HEK293 (cell line): ENCODE results near the gene SEMA4C.

Source experiments
- CTCF ChIA-PET: fragments of 350-600 bp; formaldehyde crosslinking; extraction: SDS; loops from one replicate; lab custom pipeline; 2021; ENCODE audit warnings: antibody characterized with exemption; lab: Yijun Ruan, JAX
- POLR2A ChIA-PET: fragments of 300-600 bp; formaldehyde crosslinking; extraction: SDS; loops from one replicate; lab custom pipeline; 2020; ENCODE audit warnings: antibody characterized with exemption, inconsistent platforms; lab: Yijun Ruan, JAX
- H3K27ac ChIP-seq: fragments of 200-500 bp; sonication (Bioruptor generic); 2 replicates; pipeline ENCODE4 v1.5.1; 2014; ENCODE audit warnings: low read depth, low read length, control low read depth, inconsistent platforms; ENCODE audit errors: extremely low read depth
- H3K36me3 ChIP-seq, 2 experiments: fragments of 200-500 bp in 1 of 2; sonication (Bioruptor generic) in 1 of 2; 1 replicate in 1 of 2; 2 replicates in 1 of 2; pipeline ENCODE4 v1.5.1; 2014 to 2017; ENCODE audit warnings: inconsistent platforms in 2 of 2, low read length in 2 of 2; ENCODE audit not compliant: control insufficient read depth in 2 of 2, insufficient read depth in 1 of 2
- H3K4me1 ChIP-seq: fragments of 200-500 bp; sonication (Bioruptor generic); 2 replicates; pipeline ENCODE4 v1.5.1; 2014; ENCODE audit warnings: mild to moderate bottlenecking, low read length, inconsistent platforms; ENCODE audit not compliant: control insufficient read depth, insufficient read depth
- H3K4me3 ChIP-seq: 2 replicates; pipeline ENCODE4 v1.5.1; 2011; ENCODE audit warnings: low read depth, mild to moderate bottlenecking, control low read depth, low read length, moderate library complexity
- H3K9me3 ChIP-seq: fragments of 200-500 bp; sonication (Bioruptor generic); 2 replicates; pipeline ENCODE4 v1.5.1; 2014; ENCODE audit warnings: low read depth, low read length, inconsistent platforms; ENCODE audit not compliant: control insufficient read depth, insufficient read depth
- KLF16 ChIP-seq: fragments of 450-650 bp; formaldehyde crosslinking; IDR thresholded peaks from 2 replicates; pipeline ENCODE4 v1.5.1; 2017; ENCODE audit warnings: missing biosample characterization, missing genetic modification characterization
- KLF7 ChIP-seq: fragments of 450-650 bp; formaldehyde crosslinking; IDR thresholded peaks from 2 replicates; pipeline ENCODE4 v1.5.1; 2016; ENCODE audit warnings: missing biosample characterization, missing genetic modification characterization, borderline replicate concordance
- MZF1 ChIP-seq: fragments of 450-650 bp; formaldehyde crosslinking; IDR thresholded peaks from 2 replicates; pipeline ENCODE4 v1.5.1; 2017; ENCODE audit warnings: missing biosample characterization, missing genetic modification characterization, borderline replicate concordance
- SCRT2 ChIP-seq: fragments of 450-650 bp; formaldehyde crosslinking; IDR thresholded peaks from 2 replicates; pipeline ENCODE4 v1.5.1; 2016; ENCODE audit warnings: missing biosample characterization, missing genetic modification characterization
- WT1 ChIP-seq: fragments of 450-650 bp; formaldehyde crosslinking; IDR thresholded peaks from 2 replicates; pipeline ENCODE4 v1.5.1; 2016; ENCODE audit warnings: missing biosample characterization, missing genetic modification characterization
- ZFHX2 ChIP-seq: fragments of 450-650 bp; formaldehyde crosslinking; conservative IDR thresholded peaks from 2 replicates; pipeline ENCODE4 v1.5.1; 2016; ENCODE audit warnings: missing biosample characterization, missing genetic modification characterization
- ZFP3 ChIP-seq: fragments of 450-650 bp; formaldehyde crosslinking; IDR thresholded peaks from 2 replicates; pipeline ENCODE4 v1.5.1; 2016; ENCODE audit warnings: low read depth, missing biosample characterization, missing genetic modification characterization
- ZNF112 ChIP-seq: fragments of 450-650 bp; formaldehyde crosslinking; IDR thresholded peaks from 2 replicates; pipeline ENCODE4 v1.5.0; 2017; ENCODE audit warnings: missing biosample characterization, missing genetic modification characterization
- ZNF248 ChIP-seq: fragments of 450-650 bp; formaldehyde crosslinking; IDR thresholded peaks from 2 replicates; pipeline ENCODE4 v1.5.1; 2017; ENCODE audit warnings: missing biosample characterization, missing genetic modification characterization
- ZNF341 ChIP-seq: fragments of 450-650 bp; formaldehyde crosslinking; IDR thresholded peaks from 2 replicates; pipeline ENCODE4; 2016; ENCODE audit warnings: low read depth, missing biosample characterization, missing genetic modification characterization
- ZNF473 ChIP-seq: fragments of 450-650 bp; formaldehyde crosslinking; IDR thresholded peaks from 2 replicates; pipeline ENCODE4 v1.5.1; 2017; ENCODE audit warnings: missing biosample characterization, missing genetic modification characterization
- ZNF514 ChIP-seq: fragments of 450-650 bp; formaldehyde crosslinking; IDR thresholded peaks from 2 replicates; pipeline ENCODE4 v1.5.1; 2016; ENCODE audit warnings: missing biosample characterization, missing genetic modification characterization
- ZNF580 ChIP-seq: fragments of 450-650 bp; formaldehyde crosslinking; IDR thresholded peaks from 2 replicates; pipeline ENCODE4 v1.5.1; 2016; ENCODE audit warnings: missing biosample characterization, missing genetic modification characterization
- ZNF596 ChIP-seq: fragments of 450-650 bp; IDR thresholded peaks from 2 replicates; pipeline ENCODE4 v1.5.0; 2018; ENCODE audit warnings: missing biosample characterization, mild to moderate bottlenecking, missing genetic modification characterization, moderate library complexity
- ZNF623 ChIP-seq: fragments of 450-650 bp; formaldehyde crosslinking; IDR thresholded peaks from 2 replicates; pipeline ENCODE4 v1.5.1; 2016; ENCODE audit warnings: missing biosample characterization, missing genetic modification characterization
- ZNF707 ChIP-seq: fragments of 450-650 bp; formaldehyde crosslinking; IDR thresholded peaks from 2 replicates; pipeline ENCODE4 v1.5.1; 2016; ENCODE audit warnings: missing biosample characterization, missing genetic modification characterization
- ZNF791 ChIP-seq: fragments of 450-650 bp; formaldehyde crosslinking; IDR thresholded peaks from 2 replicates; pipeline ENCODE4 v1.5.1; 2016; ENCODE audit warnings: missing biosample characterization, missing genetic modification characterization
- ZSCAN30 ChIP-seq: fragments of 450-650 bp; IDR thresholded peaks from 2 replicates; pipeline ENCODE4 v1.5.1; 2018; ENCODE audit warnings: missing biosample characterization, mild to moderate bottlenecking, missing genetic modification characterization, moderate library complexity

Gene SEMA4C

GRCh38 chr2:96839293-96839874 is 30.5 kb downstream of the SEMA4C start:
- Histone ChIP-seq H3K9me3 (no peaks in the 10 kb centered on the region), H3K4me3 (no peak overlapping the region), H3K4me1 (no peaks in the 10 kb centered on the region), H3K36me3 (peaks cover 10 to 49% of the 10 kb centered on the region in 2 experiments), H3K27ac (no peak overlapping the region)
- ChIA-PET CTCF (interaction anchor here (0.8 kb wide), 1 partner anchor 121 kb away, joined by 3 read pairs; no protein-coding TSS in a partner anchor), POLR2A (no interaction called here)
- no peak for TF ChIP-seq ZNF580 (tag by site-specific recombination)

GRCh38 chr2:96838345-96839292 is 31.3 kb downstream of the SEMA4C start:
- H3K4me3 ChIP-seq = no peak overlapping the region
- no peaks in the 10 kb centered on the region for H3K4me1 ChIP-seq
- H3K36me3 ChIP-seq = peaks cover 12 to 53% of the 10 kb centered on the region in 2 experiments
- no peak overlapping the region for H3K27ac ChIP-seq
- H3K9me3 ChIP-seq = no peaks in the 10 kb centered on the region
- POLR2A ChIA-PET = interaction anchor here (0.6 kb wide), 1 partner anchor 11 kb away, joined by 3 read pairs; no protein-coding TSS in a partner anchor
- TF ChIP-seq ZFP3 (tag by site-specific recombination) (no peak), ZNF791 (tag by site-specific recombination) (no peak), ZNF596 (tag by site-specific recombination) (no peak), SCRT2 (tag by site-specific recombination) (0 out of 2 replicates have a peak, but pooled peaks have one; percentile 22)
- CTCF ChIA-PET = no interaction called here

- CTCF ChIA-PET = interaction anchor here (1.6 kb wide), 1 partner anchor 20 kb away, joined by 5 read pairs; the partner anchor contains the start of gene ANKRD39
- TF ChIP-seq ZNF623 (tag by site-specific recombination) = no peak
- no peak for TF ChIP-seq ZNF473 (tag by site-specific recombination)
- no peak for TF ChIP-seq ZNF248
- no peak for TF ChIP-seq ZNF112 (tag by site-specific recombination)
- no peak for TF ChIP-seq KLF16 (tag by site-specific recombination)
- TF ChIP-seq WT1 = no peak
- no peak for TF ChIP-seq ZNF341 (tag by site-specific recombination)
- TF ChIP-seq ZNF514 (tag by site-specific recombination) = no peak
- TF ChIP-seq ZSCAN30 = no peak
- TF ChIP-seq ZNF707 = no peak
- no peak for TF ChIP-seq ZFHX2 (tag by site-specific recombination)
- TF ChIP-seq KLF7 (tag by site-specific recombination) = no peak
- TF ChIP-seq MZF1 (tag by site-specific recombination) = no peak
- peaks cover 4% of the 10 kb centered on the region; the same call in 1 of the 2 replicates for H3K4me1 ChIP-seq
- POLR2A ChIA-PET = no interaction called here
- H3K4me3 ChIP-seq = no peak overlapping the region
- peaks cover 12 to 64% of the 10 kb centered on the region in 2 experiments for H3K36me3 ChIP-seq
- H3K9me3 ChIP-seq = no peaks in the 10 kb centered on the region
- no peak overlapping the region for H3K27ac ChIP-seq
Measured at GRCh38 chr2:96837575-96837974, 32.3 kb downstream of the SEMA4C start.
